ENCODE data around the gene DKKL1.

- TF ChIP-seq, protein P1, sequence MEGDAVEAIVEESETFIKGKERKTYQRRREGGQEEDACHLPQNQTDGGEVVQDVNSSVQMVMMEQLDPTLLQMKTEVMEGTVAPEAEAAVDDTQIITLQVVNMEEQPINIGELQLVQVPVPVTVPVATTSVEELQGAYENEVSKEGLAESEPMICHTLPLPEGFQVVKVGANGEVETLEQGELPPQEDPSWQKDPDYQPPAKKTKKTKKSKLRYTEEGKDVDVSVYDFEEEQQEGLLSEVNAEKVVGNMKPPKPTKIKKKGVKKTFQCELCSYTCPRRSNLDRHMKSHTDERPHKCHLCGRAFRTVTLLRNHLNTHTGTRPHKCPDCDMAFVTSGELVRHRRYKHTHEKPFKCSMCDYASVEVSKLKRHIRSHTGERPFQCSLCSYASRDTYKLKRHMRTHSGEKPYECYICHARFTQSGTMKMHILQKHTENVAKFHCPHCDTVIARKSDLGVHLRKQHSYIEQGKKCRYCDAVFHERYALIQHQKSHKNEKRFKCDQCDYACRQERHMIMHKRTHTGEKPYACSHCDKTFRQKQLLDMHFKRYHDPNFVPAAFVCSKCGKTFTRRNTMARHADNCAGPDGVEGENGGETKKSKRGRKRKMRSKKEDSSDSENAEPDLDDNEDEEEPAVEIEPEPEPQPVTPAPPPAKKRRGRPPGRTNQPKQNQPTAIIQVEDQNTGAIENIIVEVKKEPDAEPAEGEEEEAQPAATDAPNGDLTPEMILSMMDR (IDR thresholded peaks at IDR 0.05) = no peak
- TF ChIP-seq POLR2A (IDR thresholded peaks at IDR 0.05) = no peak
Observed at GRCh38 chr19:49420227-49420626, 56.5 kb downstream of the DKKL1 start.
